ENCODE measurements around the gene ITM2C.

ITM2C gene

DNA sequence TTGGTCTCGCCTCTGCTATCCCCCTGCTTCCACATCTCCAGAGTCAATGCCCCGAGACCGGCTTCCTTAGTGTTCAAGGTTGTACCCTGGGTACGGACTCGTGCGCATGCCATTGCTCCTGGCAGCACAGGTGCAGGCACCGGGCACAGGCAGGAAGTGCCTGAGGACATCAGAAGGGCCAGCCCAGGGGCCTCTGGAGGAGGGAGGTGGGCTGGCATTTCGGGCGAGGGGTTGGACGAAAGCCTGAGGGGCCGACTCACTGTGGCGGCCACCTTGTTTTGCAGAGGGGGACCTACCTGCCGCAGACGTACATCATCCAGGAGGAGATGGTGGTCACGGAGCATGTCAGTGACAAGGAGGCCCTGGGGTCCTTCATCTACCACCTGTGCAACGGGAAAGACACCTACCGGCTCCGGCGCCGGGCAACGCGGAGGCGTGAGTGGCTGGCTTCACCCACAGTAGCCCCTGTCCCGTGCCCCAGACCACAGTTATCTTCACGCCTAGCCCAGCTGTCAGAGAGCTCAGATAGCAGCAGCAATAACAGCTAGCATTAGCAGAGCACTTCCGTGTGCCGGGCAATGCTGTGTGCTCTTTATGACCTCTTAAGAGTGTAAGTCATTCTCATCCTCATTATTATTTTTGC is 12.5 kb downstream of the ITM2C start:
- Histone ChIP-seq H2BK120ac (ENCODE audit: insufficient read depth, low read length, poor library complexity) (no peak overlapping the region), H3K9ac (ENCODE audit: low read length) (no peak overlapping the region), H2AFZ (ENCODE audit: insufficient read depth, low read length, poor library complexity) (no peak overlapping the region), H3K27me3 (ENCODE audit: insufficient read depth, low read length) (no peaks in the 10 kb centered on the region), H3K36me3 (ENCODE audit: control insufficient read depth in 1 of 2, insufficient read depth in 2 of 2, low read length in 2 of 2) (peaks cover 64 to 65% of the 10 kb centered on the region in 2 experiments), H2BK5ac (ENCODE audit: low read depth, low read length, poor library complexity) (no peak overlapping the region), H3K4me3 (ENCODE audit: low read depth, low read length) (no peak overlapping the region), H3K4ac (ENCODE audit: low read depth, low read length) (no peak overlapping the region), H3K9me3 (ENCODE audit: insufficient read depth, low read depth, low read length) (peaks cover 2% of the 10 kb centered on the region), H4K8ac (ENCODE audit: low read depth, low read length) (no peak overlapping the region), H3K79me1 (ENCODE audit: low read length) (peaks cover 3% of the 10 kb centered on the region), H3K14ac (ENCODE audit: low read length) (no peak overlapping the region), H4K91ac (ENCODE audit: low read depth, low read length) (no peak overlapping the region), H3K23ac (ENCODE audit: low read length) (no peak overlapping the region), H2AK5ac (ENCODE audit: low read length) (no peak overlapping the region), H3K4me2 (ENCODE audit: low read length) (no peak overlapping the region), H4K12ac (ENCODE audit: low read depth, low read length) (no peak overlapping the region), H3K4me1 (ENCODE audit: control insufficient read depth in 1 of 2, insufficient read depth in 2 of 2, low read length in 2 of 2) (peaks cover 10% of the 10 kb centered on the region in 2 experiments), H3K79me2 (ENCODE audit: control insufficient read depth, insufficient read depth, low read length, poor library complexity) (no peaks in the 10 kb centered on the region), H3K18ac (ENCODE audit: low read length) (no peak overlapping the region), H3K27ac (ENCODE audit: low read depth, low read length) (no peak overlapping the region), H2BK12ac (ENCODE audit: low read length) (no peak overlapping the region)
- WGBS (ENCODE audit: extremely low coverage, insufficient coverage, insufficient read length), result no CpG with 5 or more reads among the region's 27 CpGs
- no peak for DNase-seq

DNA sequence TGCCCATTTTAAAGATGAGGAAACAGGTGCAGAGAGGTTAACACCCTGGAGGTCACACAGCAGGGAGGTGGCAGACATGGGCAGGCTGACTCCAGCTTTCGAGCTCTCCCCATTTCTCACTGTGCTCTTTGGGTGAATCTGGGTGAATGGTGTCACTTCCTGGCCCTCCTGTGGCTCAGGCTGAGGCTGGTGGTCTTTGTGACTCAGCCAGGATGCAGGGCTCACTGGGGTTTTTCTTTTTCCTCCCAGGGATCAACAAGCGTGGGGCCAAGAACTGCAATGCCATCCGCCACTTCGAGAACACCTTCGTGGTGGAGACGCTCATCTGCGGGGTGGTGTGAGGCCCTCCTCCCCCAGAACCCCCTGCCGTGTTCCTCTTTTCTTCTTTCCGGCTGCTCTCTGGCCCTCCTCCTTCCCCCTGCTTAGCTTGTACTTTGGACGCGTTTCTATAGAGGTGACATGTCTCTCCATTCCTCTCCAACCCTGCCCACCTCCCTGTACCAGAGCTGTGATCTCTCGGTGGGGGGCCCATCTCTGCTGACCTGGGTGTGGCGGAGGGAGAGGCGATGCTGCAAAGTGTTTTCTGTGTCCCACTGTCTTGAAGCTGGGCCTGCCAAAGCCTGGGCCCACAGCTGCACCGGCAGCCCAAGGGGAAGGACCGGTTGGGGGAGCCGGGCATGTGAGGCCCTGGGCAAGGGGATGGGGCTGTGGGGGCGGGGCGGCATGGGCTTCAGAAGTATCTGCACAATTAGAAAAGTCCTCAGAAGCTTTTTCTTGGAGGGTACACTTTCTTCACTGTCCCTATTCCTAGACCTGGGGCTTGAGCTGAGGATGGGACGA is 13.2 kb downstream of the ITM2C start:
- Histone ChIP-seq H3K79me1 (ENCODE audit: low read length) (no peaks in the 10 kb centered on the region), H2BK12ac (ENCODE audit: low read length) (no peak overlapping the region), H2AFZ (ENCODE audit: insufficient read depth, low read length, poor library complexity) (no peak overlapping the region), H4K91ac (ENCODE audit: low read depth, low read length) (no peak overlapping the region), H2AK5ac (ENCODE audit: low read length) (no peak overlapping the region), H3K14ac (ENCODE audit: low read length) (no peak overlapping the region), H3K23ac (ENCODE audit: low read length) (no peak overlapping the region), H4K8ac (ENCODE audit: low read depth, low read length) (no peak overlapping the region), H2BK5ac (ENCODE audit: low read depth, low read length, poor library complexity) (no peak overlapping the region), H3K4me2 (ENCODE audit: low read length) (no peak overlapping the region), H3K27me3 (ENCODE audit: insufficient read depth, low read length) (no peaks in the 10 kb centered on the region), H3K9me3 (ENCODE audit: insufficient read depth, low read depth, low read length) (peaks cover 2% of the 10 kb centered on the region), H3K4ac (ENCODE audit: low read depth, low read length) (no peak overlapping the region), H3K4me1 (ENCODE audit: control insufficient read depth in 1 of 2, insufficient read depth in 2 of 2, low read length in 2 of 2) (peaks cover 2 to 3% of the 10 kb centered on the region in 2 experiments), H3K79me2 (ENCODE audit: control insufficient read depth, insufficient read depth, low read length, poor library complexity) (no peaks in the 10 kb centered on the region), H3K18ac (ENCODE audit: low read length) (no peak overlapping the region), H3K27ac (ENCODE audit: low read depth, low read length) (no peak overlapping the region), H2BK120ac (ENCODE audit: insufficient read depth, low read length, poor library complexity) (no peak overlapping the region), H4K12ac (ENCODE audit: low read depth, low read length) (no peak overlapping the region), H3K9ac (ENCODE audit: low read length) (no peak overlapping the region), H3K36me3 (ENCODE audit: control insufficient read depth in 1 of 2, insufficient read depth in 2 of 2, low read length in 2 of 2) (peaks cover 61 to 64% of the 10 kb centered on the region in 2 experiments), H3K4me3 (ENCODE audit: low read depth, low read length) (no peak overlapping the region)
- DNase-seq, result no peak
- WGBS (ENCODE audit: extremely low coverage, insufficient coverage, insufficient read length), result no CpG with 5 or more reads among the region's 20 CpGs

DNA sequence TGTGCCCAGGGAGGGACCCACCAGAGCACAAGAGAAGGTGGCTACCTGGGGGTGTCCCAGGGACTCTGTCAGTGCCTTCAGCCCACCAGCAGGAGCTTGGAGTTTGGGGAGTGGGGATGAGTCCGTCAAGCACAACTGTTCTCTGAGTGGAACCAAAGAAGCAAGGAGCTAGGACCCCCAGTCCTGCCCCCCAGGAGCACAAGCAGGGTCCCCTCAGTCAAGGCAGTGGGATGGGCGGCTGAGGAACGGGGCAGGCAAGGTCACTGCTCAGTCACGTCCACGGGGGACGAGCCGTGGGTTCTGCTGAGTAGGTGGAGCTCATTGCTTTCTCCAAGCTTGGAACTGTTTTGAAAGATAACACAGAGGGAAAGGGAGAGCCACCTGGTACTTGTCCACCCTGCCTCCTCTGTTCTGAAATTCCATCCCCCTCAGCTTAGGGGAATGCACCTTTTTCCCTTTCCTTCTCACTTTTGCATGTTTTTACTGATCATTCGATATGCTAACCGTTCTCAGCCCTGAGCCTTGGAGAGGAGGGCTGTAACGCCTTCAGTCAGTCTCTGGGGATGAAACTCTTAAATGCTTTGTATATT is 14.0 kb downstream of the ITM2C start:
- H4K8ac ChIP-seq (ENCODE audit: low read depth, low read length), result no peak overlapping the region
- H2AK5ac ChIP-seq (ENCODE audit: low read length), result no peak overlapping the region
- H2AFZ ChIP-seq (ENCODE audit: insufficient read depth, low read length, poor library complexity), result no peak overlapping the region
- H4K12ac ChIP-seq (ENCODE audit: low read depth, low read length), result no peak overlapping the region
- no peaks in the 10 kb centered on the region for H3K79me1 ChIP-seq (ENCODE audit: low read length)
- H3K9ac ChIP-seq (ENCODE audit: low read length), result no peak overlapping the region
- no peak overlapping the region for H3K14ac ChIP-seq (ENCODE audit: low read length)
- no peaks in the 10 kb centered on the region for H3K4me1 ChIP-seq (ENCODE audit: control insufficient read depth in 1 of 2, insufficient read depth in 2 of 2, low read length in 2 of 2)
- DNase-seq, result no peak
- no peaks in the 10 kb centered on the region for H3K27me3 ChIP-seq (ENCODE audit: insufficient read depth, low read length)
- no peak overlapping the region for H2BK120ac ChIP-seq (ENCODE audit: insufficient read depth, low read length, poor library complexity)
- H3K4me3 ChIP-seq (ENCODE audit: low read depth, low read length), result no peak overlapping the region
- no CpG with 5 or more reads among the region's 10 CpGs for WGBS (ENCODE audit: extremely low coverage, insufficient coverage, insufficient read length)
- H3K79me2 ChIP-seq (ENCODE audit: control insufficient read depth, insufficient read depth, low read length, poor library complexity), result no peaks in the 10 kb centered on the region
- H3K27ac ChIP-seq (ENCODE audit: low read depth, low read length), result no peak overlapping the region
- no peak overlapping the region for H3K23ac ChIP-seq (ENCODE audit: low read length)
- no peak overlapping the region for H3K4me2 ChIP-seq (ENCODE audit: low read length)
- no peak overlapping the region for H2BK5ac ChIP-seq (ENCODE audit: low read depth, low read length, poor library complexity)
- H3K36me3 ChIP-seq (ENCODE audit: control insufficient read depth in 1 of 2, insufficient read depth in 2 of 2, low read length in 2 of 2), result peaks cover 54 to 57% of the 10 kb centered on the region in 2 experiments
- no peak overlapping the region for H4K91ac ChIP-seq (ENCODE audit: low read depth, low read length)
- H3K18ac ChIP-seq (ENCODE audit: low read length), result no peak overlapping the region
- H2BK12ac ChIP-seq (ENCODE audit: low read length), result no peak overlapping the region
- no peak overlapping the region for H3K4ac ChIP-seq (ENCODE audit: low read depth, low read length)
- peaks cover 2% of the 10 kb centered on the region for H3K9me3 ChIP-seq (ENCODE audit: insufficient read depth, low read depth, low read length)

DNA sequence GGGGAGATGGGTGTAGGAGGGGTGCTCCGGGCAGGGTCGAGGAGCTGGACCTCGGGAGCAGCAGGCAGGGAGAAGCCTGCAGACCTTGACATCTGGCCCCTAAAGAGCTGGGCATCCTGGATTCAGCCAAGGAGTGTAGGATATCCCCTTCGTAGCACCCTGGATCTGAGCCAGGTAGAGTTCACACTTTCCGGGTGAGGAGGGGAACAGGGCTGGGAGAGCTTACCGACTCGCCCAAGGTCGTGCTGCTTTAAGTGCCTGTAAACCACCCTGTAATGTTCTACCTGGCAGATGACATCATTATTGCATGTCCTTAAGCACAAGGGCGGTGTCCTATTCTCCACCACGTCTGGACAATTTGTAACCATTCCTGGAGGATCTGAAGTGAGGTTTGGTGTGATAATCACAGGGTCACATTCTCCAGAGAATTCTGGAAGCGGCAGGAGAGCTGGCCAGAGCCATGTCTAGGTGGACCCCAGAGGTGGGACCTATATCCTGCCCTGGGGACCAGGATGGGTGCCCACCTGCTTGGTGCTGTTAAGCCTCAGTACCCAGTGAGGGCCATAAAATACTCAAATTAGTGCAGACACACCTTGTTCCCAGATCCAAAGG is 14.6 kb downstream of the ITM2C start:
- no peak for DNase-seq
- WGBS (ENCODE audit: extremely low coverage, insufficient coverage, insufficient read length), result no CpG with 5 or more reads among the region's 11 CpGs
- no peaks in the 10 kb centered on the region for H3K27me3 ChIP-seq (ENCODE audit: insufficient read depth, low read length)
- no peaks in the 10 kb centered on the region for H3K79me1 ChIP-seq (ENCODE audit: low read length)
- H3K36me3 ChIP-seq (ENCODE audit: control insufficient read depth in 1 of 2, insufficient read depth in 2 of 2, low read length in 2 of 2), result peaks cover 49 to 50% of the 10 kb centered on the region in 2 experiments
- no peak overlapping the region for H4K12ac ChIP-seq (ENCODE audit: low read depth, low read length)
- H4K91ac ChIP-seq (ENCODE audit: low read depth, low read length), result no peak overlapping the region
- no peak overlapping the region for H3K14ac ChIP-seq (ENCODE audit: low read length)
- no peak overlapping the region for H2AFZ ChIP-seq (ENCODE audit: insufficient read depth, low read length, poor library complexity)
- no peaks in the 10 kb centered on the region for H3K79me2 ChIP-seq (ENCODE audit: control insufficient read depth, insufficient read depth, low read length, poor library complexity)
- no peaks in the 10 kb centered on the region for H3K4me1 ChIP-seq (ENCODE audit: control insufficient read depth in 1 of 2, insufficient read depth in 2 of 2, low read length in 2 of 2)
- H2BK5ac ChIP-seq (ENCODE audit: low read depth, low read length, poor library complexity), result no peak overlapping the region
- no peak overlapping the region for H3K4me2 ChIP-seq (ENCODE audit: low read length)
- H3K27ac ChIP-seq (ENCODE audit: low read depth, low read length), result no peak overlapping the region
- no peak overlapping the region for H3K9ac ChIP-seq (ENCODE audit: low read length)
- no peak overlapping the region for H2BK12ac ChIP-seq (ENCODE audit: low read length)
- H3K23ac ChIP-seq (ENCODE audit: low read length), result no peak overlapping the region
- no peak overlapping the region for H2BK120ac ChIP-seq (ENCODE audit: insufficient read depth, low read length, poor library complexity)
- H2AK5ac ChIP-seq (ENCODE audit: low read length), result no peak overlapping the region
- H3K9me3 ChIP-seq (ENCODE audit: insufficient read depth, low read depth, low read length), result peaks cover 2% of the 10 kb centered on the region
- H3K4me3 ChIP-seq (ENCODE audit: low read depth, low read length), result no peak overlapping the region
- H3K4ac ChIP-seq (ENCODE audit: low read depth, low read length), result no peak overlapping the region
- no peak overlapping the region for H3K18ac ChIP-seq (ENCODE audit: low read length)
- H4K8ac ChIP-seq (ENCODE audit: low read depth, low read length), result no peak overlapping the region

All from trophoblast cell (in vitro differentiated cells and primary cell).